Loucy (cell line): ENCODE data around the gene CDK3.

ENCODE experiments used
- H2AFZ ChIP-seq: fragments of 200-600 bp; sonication (generic); 2 replicates; pipeline ENCODE4 v1.6.0; 2016; ENCODE audit warnings: antibody characterized with exemption, mild to moderate bottlenecking, low read length, moderate library complexity
- H3F3A ChIP-seq: fragments of 200-600 bp; 2 replicates; pipeline ENCODE4 v1.6.0; 2016; ENCODE audit warnings: antibody characterized with exemption, low read depth, mild to moderate bottlenecking
- H3K27me3 ChIP-seq: fragments of 200-600 bp; sonication (generic); 2 replicates; pipeline ENCODE4 v1.6.1; 2014; ENCODE audit warnings: low read length, mild to moderate bottlenecking; ENCODE audit not compliant: insufficient read depth, poor library complexity, severe bottlenecking
- H3K36me3 ChIP-seq: fragments of 200-600 bp; sonication (generic); 2 replicates; pipeline ENCODE4 v1.6.1; 2016; ENCODE audit warnings: low read length; ENCODE audit not compliant: insufficient read depth
- H3K4me1 ChIP-seq: fragments of 200-600 bp; sonication (generic); 2 replicates; pipeline ENCODE4 v1.5.1; 2014; ENCODE audit warnings: low read length, mild to moderate bottlenecking; ENCODE audit not compliant: insufficient read depth, poor library complexity, severe bottlenecking
- H3K4me2 ChIP-seq: fragments of 200-600 bp; sonication (generic); 2 replicates; pipeline ENCODE4 v1.6.0; 2014; ENCODE audit warnings: antibody characterized with exemption, low read length, low read depth, mild to moderate bottlenecking; ENCODE audit not compliant: poor library complexity, severe bottlenecking
- H3K4me3 ChIP-seq: fragments of 200-600 bp; sonication (generic); 2 replicates; pipeline ENCODE4 v1.5.1; 2014; ENCODE audit warnings: low read length, mild to moderate bottlenecking, mixed read lengths; ENCODE audit not compliant: poor library complexity, severe bottlenecking
- H3K79me2 ChIP-seq: fragments of 200-600 bp; sonication (generic); 2 replicates; pipeline ENCODE4 v1.6.1; 2014; ENCODE audit warnings: low read length; ENCODE audit not compliant: insufficient read depth
- H3K9ac ChIP-seq: fragments of 200-600 bp; sonication (generic); 2 replicates; pipeline ENCODE4 v1.6.0; 2014; ENCODE audit warnings: mild to moderate bottlenecking, low read depth, low read length, moderate library complexity; ENCODE audit not compliant: poor library complexity, severe bottlenecking
- H3K9me2 ChIP-seq: fragments of 200-600 bp; sonication (generic); replicated peaks from 2 replicates; pipeline ENCODE4 v1.6.1; 2016; ENCODE audit warnings: low read depth, low read length, mixed read lengths
- H3K9me3 ChIP-seq: fragments of 200-600 bp; sonication (generic); 2 replicates; pipeline ENCODE4 v1.6.1; 2014; ENCODE audit warnings: mild to moderate bottlenecking, antibody characterized with exemption, low read length, low read depth; ENCODE audit not compliant: insufficient read depth
- H4K20me1 ChIP-seq: fragments of 200-600 bp; sonication (generic); 2 replicates; pipeline ENCODE4 v1.6.0; 2014; ENCODE audit warnings: antibody characterized with exemption, low read length, mild to moderate bottlenecking; ENCODE audit not compliant: insufficient read depth, poor library complexity, severe bottlenecking
- EZH2phosphoT487 ChIP-seq: fragments of 200-600 bp; IDR thresholded peaks from 2 replicates; pipeline ENCODE4 v1.6.1; 2018; ENCODE audit warnings: antibody characterized with exemption, mild to moderate bottlenecking, moderate library complexity, borderline replicate concordance
- TF ChIP-seq, protein P1 (sequence below): fragments of 200-600 bp; sonication (generic); conservative IDR thresholded peaks from 2 replicates; pipeline ENCODE4 v1.5.1; 2014; ENCODE audit warnings: mild to moderate bottlenecking, antibody characterized with exemption, low read length

CDK3 gene

DNA sequence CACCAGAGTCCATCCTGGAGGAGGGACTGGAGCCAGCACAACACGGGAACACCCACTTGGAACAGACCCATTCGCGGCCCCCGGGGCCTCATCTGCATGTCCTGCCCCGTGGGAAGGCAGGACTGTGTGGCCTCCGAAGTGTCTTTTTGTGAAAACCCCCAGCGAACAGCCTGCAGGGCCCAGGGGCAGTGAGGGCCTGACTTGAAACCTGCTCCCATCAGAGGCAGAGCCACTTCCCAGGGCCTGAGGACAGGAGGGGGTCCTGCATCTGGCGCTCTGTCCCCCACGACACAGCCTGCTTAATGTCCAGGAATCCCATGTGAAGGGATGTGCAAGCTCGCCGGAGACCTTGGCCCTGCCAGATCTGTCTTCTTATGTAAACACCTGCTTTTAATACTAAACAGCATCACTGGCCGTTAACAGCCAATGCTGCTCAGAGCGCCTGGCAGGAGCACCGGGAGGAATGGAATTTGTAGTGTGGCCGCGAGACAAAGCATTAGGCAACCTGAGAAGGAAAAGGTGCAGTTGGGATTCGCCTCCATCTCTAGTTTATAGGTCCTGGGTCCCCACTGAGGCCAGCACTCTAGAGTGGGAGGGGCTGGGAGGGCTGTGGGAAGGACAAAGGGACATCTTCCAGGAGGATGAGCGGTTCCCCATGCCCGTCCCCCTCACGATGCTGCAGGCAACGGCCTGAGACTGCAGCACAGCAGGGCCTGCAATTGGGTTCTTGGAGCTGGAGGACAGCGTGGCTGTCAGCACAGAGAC is 36.0 kb downstream of the CDK3 start:
- Histone ChIP-seq H3K36me3 (peaks cover 38% of the 10 kb centered on the region; the same call in 1 of the 2 replicates), H3K4me3 (no peak overlapping the region), H3F3A (no peaks in the 10 kb centered on the region), H3K9me2 (no peaks in the 10 kb centered on the region), H3K4me1 (peaks cover 18% of the 10 kb centered on the region), H3K9ac (no peak overlapping the region), H4K20me1 (no peaks in the 10 kb centered on the region), H3K27me3 (no peaks in the 10 kb centered on the region), H3K79me2 (no peaks in the 10 kb centered on the region), H2AFZ (no peak overlapping the region), H3K9me3 (no peaks in the 10 kb centered on the region), H3K4me2 (no peak overlapping the region)
- TF ChIP-seq EZH2phosphoT487 = no peak
- TF ChIP-seq, protein P1, sequence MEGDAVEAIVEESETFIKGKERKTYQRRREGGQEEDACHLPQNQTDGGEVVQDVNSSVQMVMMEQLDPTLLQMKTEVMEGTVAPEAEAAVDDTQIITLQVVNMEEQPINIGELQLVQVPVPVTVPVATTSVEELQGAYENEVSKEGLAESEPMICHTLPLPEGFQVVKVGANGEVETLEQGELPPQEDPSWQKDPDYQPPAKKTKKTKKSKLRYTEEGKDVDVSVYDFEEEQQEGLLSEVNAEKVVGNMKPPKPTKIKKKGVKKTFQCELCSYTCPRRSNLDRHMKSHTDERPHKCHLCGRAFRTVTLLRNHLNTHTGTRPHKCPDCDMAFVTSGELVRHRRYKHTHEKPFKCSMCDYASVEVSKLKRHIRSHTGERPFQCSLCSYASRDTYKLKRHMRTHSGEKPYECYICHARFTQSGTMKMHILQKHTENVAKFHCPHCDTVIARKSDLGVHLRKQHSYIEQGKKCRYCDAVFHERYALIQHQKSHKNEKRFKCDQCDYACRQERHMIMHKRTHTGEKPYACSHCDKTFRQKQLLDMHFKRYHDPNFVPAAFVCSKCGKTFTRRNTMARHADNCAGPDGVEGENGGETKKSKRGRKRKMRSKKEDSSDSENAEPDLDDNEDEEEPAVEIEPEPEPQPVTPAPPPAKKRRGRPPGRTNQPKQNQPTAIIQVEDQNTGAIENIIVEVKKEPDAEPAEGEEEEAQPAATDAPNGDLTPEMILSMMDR = no peak

DNA sequence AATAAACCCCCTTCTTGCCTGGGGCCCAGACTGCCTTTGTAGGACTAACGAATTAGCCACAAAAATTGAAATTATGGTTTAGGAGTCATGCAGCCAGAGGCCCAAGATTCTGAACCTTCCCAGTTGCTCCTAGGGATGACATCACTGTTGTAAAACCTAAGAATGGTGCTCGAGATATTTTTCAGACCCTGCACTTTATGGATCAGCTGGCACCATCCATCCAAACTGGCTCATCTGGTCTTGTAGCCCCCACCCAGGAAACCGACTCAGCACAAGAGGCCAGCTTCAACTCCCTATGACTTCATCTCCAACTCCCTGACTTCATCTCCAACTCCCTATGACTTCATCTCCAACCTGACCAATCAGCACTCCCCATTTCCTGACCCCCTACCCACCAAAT is 37.4 kb downstream of the CDK3 start:
- H2AFZ ChIP-seq = no peak overlapping the region
- no peaks in the 10 kb centered on the region for H3K79me2 ChIP-seq
- H3K4me2 ChIP-seq = no peak overlapping the region
- peaks cover 18% of the 10 kb centered on the region for H3K4me1 ChIP-seq
- no peaks in the 10 kb centered on the region for H3K9me2 ChIP-seq
- H3K9me3 ChIP-seq = no peaks in the 10 kb centered on the region
- H3K4me3 ChIP-seq = no peak overlapping the region
- peaks cover 50% of the 10 kb centered on the region; the same call in 1 of the 2 replicates for H3K36me3 ChIP-seq
- H3K9ac ChIP-seq = no peak overlapping the region
- H4K20me1 ChIP-seq = no peaks in the 10 kb centered on the region
- no peaks in the 10 kb centered on the region for H3F3A ChIP-seq
- TF ChIP-seq EZH2phosphoT487 = no peak
- TF ChIP-seq, protein P1 = no peak
- H3K27me3 ChIP-seq = no peaks in the 10 kb centered on the region

DNA sequence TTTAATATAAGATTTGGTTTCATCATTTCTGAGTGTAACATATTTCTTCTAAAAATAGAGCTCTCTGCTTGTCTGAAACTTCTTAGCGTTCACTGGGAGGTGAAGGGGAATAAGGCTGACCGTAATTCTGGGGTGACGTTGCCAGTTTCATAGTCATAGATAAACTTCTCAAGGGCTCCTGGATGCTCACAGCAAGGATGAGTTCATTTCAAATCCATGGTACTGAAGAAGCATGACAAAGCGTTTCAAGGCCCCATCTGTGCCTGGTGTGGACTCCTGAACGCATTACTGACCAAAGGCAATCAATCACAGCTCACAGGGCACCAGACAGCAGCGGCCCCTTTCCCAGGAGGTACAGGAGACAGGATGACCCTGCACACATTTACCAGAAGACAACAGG is 38.5 kb downstream of the CDK3 start:
- no peak overlapping the region for H3K9ac ChIP-seq
- TF ChIP-seq, protein P1 = no peak
- no peak for TF ChIP-seq EZH2phosphoT487
- H3K36me3 ChIP-seq = peaks cover 61% of the 10 kb centered on the region; the same call in 1 of the 2 replicates
- no peak overlapping the region for H3K4me2 ChIP-seq
- H3K9me3 ChIP-seq = no peaks in the 10 kb centered on the region
- no peak overlapping the region for H3K4me3 ChIP-seq
- peaks cover 18% of the 10 kb centered on the region for H3K4me1 ChIP-seq
- no peak overlapping the region for H2AFZ ChIP-seq
- no peaks in the 10 kb centered on the region for H3F3A ChIP-seq
- H4K20me1 ChIP-seq = no peaks in the 10 kb centered on the region
- no peaks in the 10 kb centered on the region for H3K9me2 ChIP-seq
- H3K79me2 ChIP-seq = no peaks in the 10 kb centered on the region
- H3K27me3 ChIP-seq = no peaks in the 10 kb centered on the region
